Measurements from ENCODE around the gene ITGAV. TPM values are rescaled to one million over a fixed set of nuclear protein-coding genes. Genes with fewer than 3 reads are reported as not detected.

The ITGAV gene
- total RNA-seq, 1 donor from 2014 or later, result 452 TPM

DNA sequence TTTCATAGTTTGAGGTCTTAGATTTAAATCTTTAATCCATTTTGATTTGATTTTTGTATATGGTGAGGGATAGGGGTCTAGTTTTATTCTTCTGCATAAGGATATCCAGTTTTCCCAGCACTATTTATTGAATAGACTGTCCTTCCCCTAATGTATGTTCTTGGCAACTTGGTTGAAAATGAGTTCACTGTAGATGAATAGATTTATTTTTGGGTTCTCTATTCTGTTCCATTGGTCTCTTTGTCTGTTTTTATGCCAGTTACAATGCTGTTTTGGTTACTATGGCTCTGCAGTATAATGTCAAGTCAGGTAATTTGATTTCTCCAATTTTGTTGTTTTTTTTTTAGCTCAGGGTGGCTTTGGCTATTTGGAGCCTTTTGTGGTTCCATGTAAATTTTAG lies 109.9 kb downstream of the ITGAV start:
- Mint-ChIP-seq H3K4me1 (ENCODE audit: low read depth) (peaks cover 9% of the 10 kb centered on the region), H3K9me3 (ENCODE audit: low read depth) (no peaks in the 10 kb centered on the region), H3K36me3 (ENCODE audit: low read depth) (no peaks in the 10 kb centered on the region), H3K27ac (ENCODE audit: unreplicated experiment) (no peak overlapping the region), H3K27me3 (ENCODE audit: low read depth) (no peaks in the 10 kb centered on the region), H3K4me3 (ENCODE audit: unreplicated experiment) (no peak overlapping the region)
- DNase-seq (ENCODE audit: low spot score), result no peak
- TF ChIP-seq, protein P1, sequence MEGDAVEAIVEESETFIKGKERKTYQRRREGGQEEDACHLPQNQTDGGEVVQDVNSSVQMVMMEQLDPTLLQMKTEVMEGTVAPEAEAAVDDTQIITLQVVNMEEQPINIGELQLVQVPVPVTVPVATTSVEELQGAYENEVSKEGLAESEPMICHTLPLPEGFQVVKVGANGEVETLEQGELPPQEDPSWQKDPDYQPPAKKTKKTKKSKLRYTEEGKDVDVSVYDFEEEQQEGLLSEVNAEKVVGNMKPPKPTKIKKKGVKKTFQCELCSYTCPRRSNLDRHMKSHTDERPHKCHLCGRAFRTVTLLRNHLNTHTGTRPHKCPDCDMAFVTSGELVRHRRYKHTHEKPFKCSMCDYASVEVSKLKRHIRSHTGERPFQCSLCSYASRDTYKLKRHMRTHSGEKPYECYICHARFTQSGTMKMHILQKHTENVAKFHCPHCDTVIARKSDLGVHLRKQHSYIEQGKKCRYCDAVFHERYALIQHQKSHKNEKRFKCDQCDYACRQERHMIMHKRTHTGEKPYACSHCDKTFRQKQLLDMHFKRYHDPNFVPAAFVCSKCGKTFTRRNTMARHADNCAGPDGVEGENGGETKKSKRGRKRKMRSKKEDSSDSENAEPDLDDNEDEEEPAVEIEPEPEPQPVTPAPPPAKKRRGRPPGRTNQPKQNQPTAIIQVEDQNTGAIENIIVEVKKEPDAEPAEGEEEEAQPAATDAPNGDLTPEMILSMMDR (IDR thresholded peaks at IDR 0.05), result no peak

DNA sequence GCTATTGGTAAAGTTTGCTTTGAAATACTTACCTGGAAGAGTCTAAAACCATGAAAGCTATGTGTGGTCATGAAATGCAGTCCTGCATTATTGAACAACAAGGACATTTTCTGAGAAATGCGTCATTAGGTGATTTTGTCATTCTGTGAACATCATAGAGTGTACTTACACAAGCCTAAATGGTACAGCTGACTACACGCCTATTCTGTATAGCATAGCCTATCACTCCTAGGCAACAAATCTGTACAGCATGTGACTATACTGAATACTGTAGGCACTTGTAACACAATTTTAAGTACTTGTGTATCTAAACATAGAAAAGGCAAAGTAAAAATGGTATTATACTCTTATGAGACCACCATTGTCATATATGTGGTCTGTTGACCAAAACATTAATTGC lies 112.2 kb downstream of the ITGAV start:
- DNase-seq (ENCODE audit: low spot score), result no peak
- Mint-ChIP-seq H3K27ac (ENCODE audit: unreplicated experiment) (no peak overlapping the region), H3K9me3 (ENCODE audit: low read depth) (no peaks in the 10 kb centered on the region), H3K27me3 (ENCODE audit: low read depth) (no peaks in the 10 kb centered on the region), H3K36me3 (ENCODE audit: low read depth) (no peaks in the 10 kb centered on the region), H3K4me3 (ENCODE audit: unreplicated experiment) (no peak overlapping the region), H3K4me1 (ENCODE audit: low read depth) (no peaks in the 10 kb centered on the region)
- TF ChIP-seq, protein P1 (IDR thresholded peaks at IDR 0.05), result no peak

DNA sequence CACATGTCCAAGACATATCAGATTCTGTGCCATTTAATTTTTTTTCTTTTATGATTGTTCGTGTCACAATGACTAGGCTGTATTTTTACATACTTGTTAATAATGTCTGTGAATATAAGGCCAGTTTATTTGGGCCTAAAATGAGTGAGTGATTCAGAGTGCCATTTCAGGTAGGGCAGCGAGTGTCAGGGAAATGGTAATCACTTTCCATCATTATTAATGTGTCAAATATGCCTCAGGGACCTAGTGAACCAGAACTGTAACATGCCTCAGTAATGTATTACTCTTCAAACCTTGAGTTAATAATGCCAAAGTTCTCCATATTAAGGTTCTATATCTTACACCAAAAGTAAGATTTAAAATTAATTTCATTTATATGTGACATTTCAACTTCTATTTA lies 112.6 kb downstream of the ITGAV start:
- Mint-ChIP-seq H3K4me3 (ENCODE audit: unreplicated experiment) (no peak overlapping the region), H3K36me3 (ENCODE audit: low read depth) (no peaks in the 10 kb centered on the region), H3K9me3 (ENCODE audit: low read depth) (no peaks in the 10 kb centered on the region), H3K27me3 (ENCODE audit: low read depth) (no peaks in the 10 kb centered on the region), H3K27ac (ENCODE audit: unreplicated experiment) (no peak overlapping the region), H3K4me1 (ENCODE audit: low read depth) (no peaks in the 10 kb centered on the region)
- TF ChIP-seq, protein P1 (IDR thresholded peaks at IDR 0.05), result no peak
- DNase-seq (ENCODE audit: low spot score), result no peak

DNA sequence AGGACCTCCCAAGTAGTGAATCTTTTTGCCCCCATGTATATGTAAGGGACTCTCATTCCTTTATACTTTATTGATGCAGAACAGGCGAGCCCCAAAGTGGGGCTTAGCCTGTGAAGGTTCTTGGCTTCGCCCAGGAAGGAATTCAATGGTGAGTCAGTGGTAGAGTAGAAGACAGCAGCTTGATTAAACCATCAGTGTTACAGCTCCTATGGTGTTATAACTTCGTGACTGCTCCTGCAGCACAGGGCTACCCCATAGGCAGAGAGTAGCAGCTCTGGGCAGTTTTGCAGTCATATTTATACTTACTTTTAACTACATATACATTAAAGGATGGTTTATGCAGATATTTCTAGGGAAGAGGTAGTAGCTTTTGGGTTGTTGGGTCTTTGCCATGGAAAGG lies 115.0 kb downstream of the ITGAV start:
- Mint-ChIP-seq H3K4me3 (ENCODE audit: unreplicated experiment) (no peak overlapping the region), H3K36me3 (ENCODE audit: low read depth) (no peaks in the 10 kb centered on the region), H3K27ac (ENCODE audit: unreplicated experiment) (no peak overlapping the region), H3K4me1 (ENCODE audit: low read depth) (no peaks in the 10 kb centered on the region), H3K9me3 (ENCODE audit: low read depth) (no peaks in the 10 kb centered on the region), H3K27me3 (ENCODE audit: low read depth) (no peaks in the 10 kb centered on the region)
- DNase-seq (ENCODE audit: low spot score), result no peak
- TF ChIP-seq, protein P1 (IDR thresholded peaks at IDR 0.05), result no peak

DNA sequence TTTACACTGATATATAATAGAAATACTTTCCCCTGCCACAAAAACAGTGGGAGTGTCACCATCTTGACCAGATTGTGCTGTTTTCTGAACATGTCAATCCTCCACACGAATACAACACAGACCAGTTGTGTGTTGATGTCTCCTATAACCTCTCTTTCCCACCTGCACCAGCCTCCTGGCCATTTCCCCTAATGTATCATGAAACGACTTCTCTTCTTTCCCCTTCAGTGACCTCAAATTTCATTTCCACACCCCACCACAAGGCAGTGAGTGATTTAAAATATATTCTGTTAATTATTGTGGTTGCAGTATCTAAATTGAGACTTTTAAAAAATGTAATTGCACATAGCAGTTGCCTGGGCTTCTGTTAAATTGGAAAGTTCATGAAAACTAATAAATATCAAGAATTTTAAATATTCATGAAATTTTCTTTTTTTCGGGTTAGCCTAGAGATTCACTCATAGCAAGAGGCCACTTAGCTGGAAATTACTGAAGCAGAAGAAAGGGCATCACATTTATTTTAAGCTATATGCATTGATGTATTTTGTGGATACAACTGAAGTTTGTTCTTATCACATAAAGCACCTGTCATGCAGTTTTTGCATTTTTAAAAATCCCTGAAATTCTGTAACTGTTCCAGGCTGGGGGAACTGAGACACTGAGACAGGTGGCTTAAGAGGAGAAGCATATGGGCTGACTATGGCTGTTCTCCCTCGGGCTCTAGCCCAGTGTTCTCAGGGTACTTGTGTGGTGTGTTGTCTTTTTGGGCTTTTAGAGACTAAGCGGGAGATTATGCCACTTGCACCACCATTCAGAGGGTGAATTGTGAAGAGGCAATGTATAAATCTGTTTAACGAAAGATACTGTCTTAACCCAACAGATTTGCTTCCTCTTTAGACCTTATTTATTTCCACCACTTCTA lies 119.9 kb downstream of the ITGAV start:
- Mint-ChIP-seq H3K27me3 (ENCODE audit: low read depth) (no peaks in the 10 kb centered on the region), H3K4me1 (ENCODE audit: low read depth) (peaks cover 17% of the 10 kb centered on the region), H3K4me3 (ENCODE audit: unreplicated experiment) (no peak overlapping the region), H3K27ac (ENCODE audit: unreplicated experiment) (no peak overlapping the region), H3K36me3 (ENCODE audit: low read depth) (peaks cover 3% of the 10 kb centered on the region), H3K9me3 (ENCODE audit: low read depth) (no peaks in the 10 kb centered on the region)
- TF ChIP-seq, protein P1 (IDR thresholded peaks at IDR 0.05), result no peak
- DNase-seq (ENCODE audit: low spot score), result no peak
